ELR (cell line): ENCODE results near the gene EYS.
"Not testable (repeated sequence)": the region's sequence is repeated elsewhere in the genome, so short reads cannot be mapped to it uniquely, and the experiment has no call there.

ENCODE experiments used
- DNase-seq: peaks from one replicate; pipeline ENCODE4 v3.0.0-alpha.2; 2015; ENCODE audit warnings: low read depth

The EYS gene

GRCh38 chr6:65081756-65082155 lies 625.3 kb downstream of the EYS start:
- DNase-seq = no peak

- DNase-seq = no peak
These were observed 631.3 kb downstream of the EYS start for GRCh38 chr6:65075705-65076230.

GRCh38 chr6:65072500-65072899 lies 634.5 kb downstream of the EYS start:
- DNase-seq = no peak

GRCh38 chr6:65071480-65071879 lies 635.5 kb downstream of the EYS start:
- DNase-seq = no peak

- DNase-seq = no peak
These were observed 642.2 kb downstream of the EYS start for GRCh38 chr6:65064844-65065243.

- no peak for DNase-seq
These were observed 647.5 kb downstream of the EYS start for GRCh38 chr6:65059568-65059967.

- DNase-seq = no peak
These were observed 651.5 kb downstream of the EYS start for GRCh38 chr6:65055545-65055944.

GRCh38 chr6:65052626-65053025 lies 654.4 kb downstream of the EYS start:
- no peak for DNase-seq

- DNase-seq = no peak
These were observed 661.2 kb downstream of the EYS start for GRCh38 chr6:65045801-65046200.

GRCh38 chr6:65014006-65014405 lies 693.0 kb downstream of the EYS start:
- DNase-seq = no peak

GRCh38 chr6:65006788-65007187 lies 700.2 kb downstream of the EYS start:
- no peak for DNase-seq

- DNase-seq = no peak
These were observed 702.7 kb downstream of the EYS start for GRCh38 chr6:65004283-65004682.

GRCh38 chr6:65002882-65003281 lies 704.1 kb downstream of the EYS start:
- DNase-seq = not testable (repeated sequence)

- DNase-seq = no peak
These were observed 706.2 kb downstream of the EYS start for GRCh38 chr6:65000815-65001214.

- DNase-seq = no peak
These were observed 708.8 kb downstream of the EYS start for GRCh38 chr6:64998204-64998603.

GRCh38 chr6:64996301-64996700 lies 710.7 kb downstream of the EYS start:
- no peak for DNase-seq

GRCh38 chr6:64990652-64991304 lies 716.2 kb downstream of the EYS start:
- no peak for DNase-seq

- no peak for DNase-seq
These were observed 718.9 kb downstream of the EYS start for GRCh38 chr6:64988148-64988547.

- DNase-seq = no peak
These were observed 720.0 kb downstream of the EYS start for GRCh38 chr6:64987066-64987465.

GRCh38 chr6:64985726-64986125 lies 721.3 kb downstream of the EYS start:
- no peak for DNase-seq

- no peak for DNase-seq
These were observed 722.1 kb downstream of the EYS start for GRCh38 chr6:64984948-64985347.

GRCh38 chr6:64983089-64983488 lies 723.9 kb downstream of the EYS start:
- no peak for DNase-seq

- no peak for DNase-seq
These were observed 733.9 kb downstream of the EYS start for GRCh38 chr6:64973142-64973541.

- no peak for DNase-seq
These were observed 737.9 kb downstream of the EYS start for GRCh38 chr6:64969139-64969538.
